ENCODE results near the gene LOXL3.
"Not testable (repeated sequence)": the region's sequence is repeated elsewhere in the genome, so short reads cannot be mapped to it uniquely, and the experiment has no call there.

DNA sequence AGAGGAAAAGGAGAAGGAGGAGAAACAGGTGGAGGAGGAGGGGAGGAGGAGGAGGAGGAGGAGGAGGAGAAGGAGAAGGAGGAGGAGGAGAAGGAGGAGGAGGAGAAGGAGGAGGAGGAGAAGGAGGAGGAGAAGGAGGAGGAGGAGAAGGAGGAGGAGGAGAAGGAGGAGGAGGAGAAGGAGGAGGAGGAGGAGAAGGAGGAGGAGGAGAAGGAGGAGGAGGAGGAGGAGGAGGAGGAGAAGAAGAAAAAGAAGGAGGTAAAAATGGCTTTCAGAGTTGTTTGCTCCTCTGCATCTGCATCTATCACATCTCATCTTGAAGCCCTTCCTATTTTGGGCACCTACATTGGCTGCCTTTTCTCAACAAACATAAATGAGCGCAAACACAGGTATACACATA lies 7.3 kb upstream of the LOXL3 start:
- TF ChIP-seq, protein P1, sequence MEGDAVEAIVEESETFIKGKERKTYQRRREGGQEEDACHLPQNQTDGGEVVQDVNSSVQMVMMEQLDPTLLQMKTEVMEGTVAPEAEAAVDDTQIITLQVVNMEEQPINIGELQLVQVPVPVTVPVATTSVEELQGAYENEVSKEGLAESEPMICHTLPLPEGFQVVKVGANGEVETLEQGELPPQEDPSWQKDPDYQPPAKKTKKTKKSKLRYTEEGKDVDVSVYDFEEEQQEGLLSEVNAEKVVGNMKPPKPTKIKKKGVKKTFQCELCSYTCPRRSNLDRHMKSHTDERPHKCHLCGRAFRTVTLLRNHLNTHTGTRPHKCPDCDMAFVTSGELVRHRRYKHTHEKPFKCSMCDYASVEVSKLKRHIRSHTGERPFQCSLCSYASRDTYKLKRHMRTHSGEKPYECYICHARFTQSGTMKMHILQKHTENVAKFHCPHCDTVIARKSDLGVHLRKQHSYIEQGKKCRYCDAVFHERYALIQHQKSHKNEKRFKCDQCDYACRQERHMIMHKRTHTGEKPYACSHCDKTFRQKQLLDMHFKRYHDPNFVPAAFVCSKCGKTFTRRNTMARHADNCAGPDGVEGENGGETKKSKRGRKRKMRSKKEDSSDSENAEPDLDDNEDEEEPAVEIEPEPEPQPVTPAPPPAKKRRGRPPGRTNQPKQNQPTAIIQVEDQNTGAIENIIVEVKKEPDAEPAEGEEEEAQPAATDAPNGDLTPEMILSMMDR (IDR thresholded peaks at IDR 0.05; ENCODE audit: poor library complexity): not testable (repeated sequence)
- TF ChIP-seq EZH2 (IDR thresholded peaks at IDR 0.05; ENCODE audit: borderline replicate concordance): not testable (repeated sequence)

Data from hepatocyte (in vitro differentiated cells).